HG03469 (cell line): ENCODE data around the gene STUM.
"Not testable (repeated sequence)": the region's sequence is repeated elsewhere in the genome, so short reads cannot be mapped to it uniquely, and the experiment has no call there.

Experiments
- ATAC-seq: cut with Tn5 transposase; IDR thresholded peaks from one replicate; pipeline ENCODE4 v1.9.1; 2021; ENCODE audit warnings: mild to moderate bottlenecking, moderate library complexity, moderate number of reproducible peaks; ENCODE audit not compliant: unreplicated experiment

The STUM gene, protein sequence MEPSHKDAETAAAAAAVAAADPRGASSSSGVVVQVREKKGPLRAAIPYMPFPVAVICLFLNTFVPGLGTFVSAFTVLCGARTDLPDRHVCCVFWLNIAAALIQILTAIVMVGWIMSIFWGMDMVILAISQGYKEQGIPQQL

DNA sequence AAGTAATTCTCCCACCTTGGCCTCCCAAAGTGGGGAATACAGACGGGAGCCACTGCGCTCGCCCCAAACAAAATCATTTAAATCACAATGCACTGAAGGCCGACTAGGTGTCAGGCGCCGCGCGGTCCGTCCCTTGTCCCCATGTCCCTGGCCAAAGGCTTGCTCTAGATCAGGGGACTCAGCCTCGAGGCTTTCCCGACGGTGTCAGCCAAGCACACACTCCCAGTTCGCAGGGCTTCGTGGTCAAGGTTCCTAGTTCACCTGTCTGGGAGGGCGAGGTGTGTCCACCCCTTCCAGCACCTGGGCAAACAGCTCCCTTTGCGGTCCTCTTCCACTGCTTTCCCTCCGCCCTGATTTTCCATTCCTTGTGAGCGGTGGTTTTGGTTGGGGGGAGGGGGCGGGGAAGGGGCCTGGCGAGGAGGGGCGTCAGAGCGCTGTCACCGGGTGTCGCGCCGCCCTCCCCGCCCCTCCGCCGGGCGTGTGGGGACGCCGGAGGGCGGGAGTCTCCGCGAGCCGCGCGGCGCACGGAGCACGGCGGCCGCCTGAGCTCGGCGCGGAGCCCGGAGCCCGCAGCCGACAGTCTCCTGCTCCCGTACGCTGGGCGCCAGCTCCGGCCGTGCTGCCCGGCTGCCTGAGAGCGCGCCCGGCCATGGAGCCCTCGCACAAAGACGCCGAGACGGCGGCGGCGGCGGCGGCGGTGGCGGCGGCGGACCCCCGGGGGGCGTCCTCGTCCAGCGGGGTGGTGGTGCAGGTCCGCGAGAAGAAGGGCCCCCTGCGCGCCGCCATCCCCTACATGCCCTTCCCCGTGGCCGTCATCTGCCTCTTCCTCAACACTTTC lies at the start of gene STUM:
TSS of gene STUM (plus strand) at position 509 of the 838 bp plus-strand sequence. CDS start at position 650, 141 bp downstream.
- no peak for ATAC-seq

DNA sequence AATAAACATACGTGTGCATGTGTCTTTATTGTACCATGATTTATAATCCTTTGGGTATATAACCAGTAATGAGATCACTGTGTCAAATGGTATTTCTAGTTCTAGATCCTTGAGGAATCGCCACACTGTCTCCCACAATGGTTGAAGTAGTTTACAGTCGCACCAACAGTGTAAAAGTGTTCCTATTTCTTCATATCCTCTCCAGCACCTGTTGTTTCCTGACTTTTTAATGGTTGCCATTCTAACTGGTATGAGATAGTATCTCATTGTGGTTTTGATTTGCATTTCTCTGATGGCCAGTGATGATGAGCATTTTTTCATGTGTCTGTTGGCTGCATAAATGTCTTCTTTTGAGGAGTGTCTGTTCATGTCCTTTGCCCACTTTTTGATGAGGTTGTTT lies 48.9 kb upstream of the STUM start:
- not testable (repeated sequence) for ATAC-seq

DNA sequence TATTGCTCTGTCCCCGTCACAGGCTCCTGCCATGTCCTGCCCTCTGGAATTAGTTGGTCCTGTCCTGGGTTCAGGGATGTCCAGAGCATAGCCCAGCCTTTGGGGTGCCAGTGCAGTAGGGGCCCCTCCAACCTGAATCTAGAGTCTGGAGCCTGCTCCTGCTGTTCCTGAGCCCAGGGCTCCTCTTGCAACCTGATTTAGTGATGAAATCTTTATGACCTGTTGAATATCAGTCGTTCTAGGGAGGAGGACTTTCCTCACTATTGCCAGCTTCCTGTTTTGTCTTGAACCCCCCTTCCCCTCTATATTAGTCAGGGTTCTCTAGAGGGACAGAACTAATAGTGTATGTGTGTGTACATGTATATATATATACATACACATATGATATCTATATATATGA lies 42.5 kb upstream of the STUM start:
- ATAC-seq = no peak

DNA sequence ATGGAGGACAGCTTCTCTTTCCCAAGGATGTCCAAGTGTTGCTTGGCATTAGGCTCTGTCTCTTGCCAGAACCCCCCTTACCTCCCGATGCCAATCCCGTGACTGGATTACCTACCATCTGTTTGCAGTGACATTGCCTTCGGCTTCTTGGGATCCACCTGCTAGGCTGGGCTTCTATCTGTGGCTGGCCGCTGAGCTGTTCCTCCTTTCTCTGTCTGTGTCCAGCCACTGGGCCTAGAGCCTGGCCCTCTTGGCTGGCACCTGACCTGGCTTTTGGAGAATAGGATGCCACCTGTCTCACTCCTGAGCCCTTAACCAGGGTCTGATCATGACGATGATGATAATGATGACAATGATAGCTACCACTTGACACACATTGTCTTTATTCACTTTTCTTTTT lies 41.6 kb upstream of the STUM start:
- no peak for ATAC-seq

DNA sequence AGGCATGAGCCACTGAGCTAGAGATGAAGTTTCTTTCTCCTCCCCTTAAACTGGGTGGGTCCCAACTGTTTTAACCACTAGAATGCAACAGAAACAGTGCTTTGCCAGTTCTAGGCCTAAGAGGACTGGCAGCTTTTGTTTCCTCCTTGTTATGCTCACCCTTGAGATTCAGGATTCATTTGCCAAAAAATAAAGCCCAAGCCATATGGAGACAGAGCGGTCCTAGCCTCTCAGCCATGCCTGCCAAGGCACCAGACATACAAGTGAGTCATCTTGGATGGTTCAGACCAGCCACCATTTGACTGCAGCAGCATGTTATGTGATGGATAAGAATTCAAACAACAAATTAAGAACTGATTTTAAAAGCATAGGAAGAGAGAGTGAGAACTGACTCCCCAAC lies 38.1 kb upstream of the STUM start:
- no peak for ATAC-seq

DNA sequence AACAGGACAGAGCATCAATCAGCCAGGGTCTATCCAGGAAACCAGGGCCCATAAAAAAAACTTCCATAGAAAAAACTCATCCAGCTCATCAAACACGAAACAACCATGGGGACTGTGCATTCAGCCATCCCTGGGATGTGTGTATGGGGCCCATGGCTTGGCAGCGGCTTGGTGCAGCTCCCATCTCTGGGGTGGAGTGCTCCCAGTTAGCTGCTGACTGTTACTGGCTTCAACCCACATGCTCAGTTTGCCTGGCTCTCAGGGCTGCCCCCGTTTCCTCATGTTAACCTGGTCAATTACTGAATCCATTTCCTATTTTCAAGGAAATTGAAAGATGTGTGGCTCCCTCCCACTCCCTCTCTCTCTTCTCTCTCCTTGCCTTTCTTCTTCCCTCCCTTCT lies 37.3 kb upstream of the STUM start:
- ATAC-seq = no peak

DNA sequence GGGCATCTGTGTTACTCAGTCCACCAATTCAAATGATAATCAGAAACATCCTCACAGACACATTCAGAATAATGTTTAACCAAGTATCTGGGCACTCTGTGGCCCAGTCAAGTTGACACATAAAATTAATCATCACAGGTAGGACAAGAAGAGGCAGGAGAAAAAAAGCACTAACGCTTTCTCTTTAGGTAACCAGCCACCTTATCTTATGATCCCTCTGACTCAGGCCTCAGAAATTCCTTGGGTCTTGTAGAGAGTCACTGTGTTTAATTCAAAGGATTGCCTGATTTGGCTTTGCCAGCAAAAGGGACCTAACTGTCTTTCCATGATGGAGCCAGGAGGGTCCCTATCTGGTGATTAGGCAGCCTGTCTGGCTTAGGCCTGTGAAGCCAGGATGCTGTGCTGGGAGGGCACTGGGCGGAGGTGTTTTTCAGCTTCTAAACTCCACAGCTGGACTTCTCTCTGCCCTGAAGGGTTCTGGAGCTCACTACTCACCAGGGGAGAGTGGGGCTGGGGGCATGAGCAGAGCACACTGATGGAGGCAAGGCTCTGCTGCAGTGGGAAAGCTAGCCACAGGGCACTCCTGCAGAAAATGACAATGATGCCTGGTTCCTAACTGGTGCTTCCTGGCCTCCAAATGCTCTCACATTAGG lies 36.4 kb upstream of the STUM start:
- ATAC-seq = no peak

DNA sequence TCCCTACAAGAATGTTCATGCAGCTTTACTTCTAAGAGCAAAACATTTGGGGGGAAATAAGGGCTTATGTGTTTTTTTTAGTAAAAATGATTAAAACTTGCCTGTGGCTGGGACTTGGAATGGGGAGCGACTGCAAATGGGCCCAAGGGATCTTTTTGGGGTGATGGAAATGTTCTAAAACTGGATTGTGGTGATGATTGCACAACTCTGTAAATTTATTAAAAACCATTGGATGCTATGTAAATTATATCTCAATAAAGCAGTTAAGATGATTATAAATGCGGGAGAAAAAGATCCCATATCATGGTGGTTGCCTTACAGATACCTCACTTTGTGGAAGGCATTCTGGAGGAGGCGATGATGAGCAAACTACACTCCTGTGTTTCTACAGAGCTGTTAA lies 30.2 kb upstream of the STUM start:
- ATAC-seq = no peak

DNA sequence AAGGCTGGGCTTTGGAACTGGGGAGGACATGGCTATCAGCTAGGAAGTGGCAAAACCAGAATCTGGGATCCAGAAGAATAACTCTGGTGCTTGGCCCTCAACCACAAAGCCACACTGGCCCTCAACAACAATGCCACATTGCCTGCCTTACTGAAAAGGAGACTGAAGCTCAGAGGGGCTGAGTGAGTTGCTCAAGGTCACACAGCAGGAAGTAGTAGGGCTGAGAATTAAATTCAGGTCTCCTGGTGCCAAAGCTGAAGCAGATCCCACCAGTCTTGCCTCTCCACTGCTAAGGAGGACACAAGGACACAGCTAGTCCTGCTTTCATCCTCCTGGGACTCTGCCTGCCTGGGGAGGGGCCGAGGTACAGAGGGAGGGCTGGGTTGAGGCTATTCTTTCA lies 29.4 kb upstream of the STUM start:
- ATAC-seq = no peak

DNA sequence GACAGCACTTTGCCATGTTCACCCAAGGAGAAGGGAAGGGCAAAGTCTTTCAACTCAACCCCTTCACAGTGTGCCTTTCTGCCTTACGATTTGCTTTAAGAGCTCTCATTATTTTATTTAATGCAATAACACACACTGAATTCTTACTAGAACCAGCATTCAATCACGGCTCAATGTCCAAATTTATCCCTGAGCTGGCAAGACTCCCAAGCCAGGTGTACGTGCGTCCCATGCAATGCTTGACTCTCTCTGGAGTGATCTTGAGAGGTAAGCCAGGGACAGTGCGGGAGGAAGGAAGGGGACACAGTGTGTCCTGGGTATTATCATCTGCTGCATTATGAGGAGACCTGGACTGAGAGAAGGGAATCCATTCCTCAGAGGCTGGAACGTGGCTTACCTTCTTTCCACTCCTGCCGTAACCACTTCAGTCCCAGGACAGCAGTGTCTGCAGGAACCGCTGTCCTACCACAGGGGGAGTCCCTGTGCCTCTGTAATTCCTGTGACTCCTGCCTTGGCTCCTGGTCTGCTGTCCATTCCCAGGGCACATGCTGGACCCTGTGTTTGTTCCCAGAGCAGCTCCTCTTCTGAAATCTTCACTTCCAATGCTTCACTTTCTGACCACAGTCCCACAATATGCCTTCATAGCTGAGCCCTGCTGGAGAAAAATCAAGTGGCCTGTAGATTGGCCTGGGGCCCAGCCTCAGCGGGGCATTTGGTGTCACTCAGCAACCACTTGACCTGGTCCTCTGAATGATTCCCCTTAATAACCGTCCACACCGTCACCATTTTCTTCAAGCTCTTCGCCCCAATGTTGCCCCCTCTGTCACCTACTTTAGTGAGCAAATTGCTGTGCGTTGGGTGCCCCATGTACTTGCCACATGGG lies 28.6 kb upstream of the STUM start:
- ATAC-seq = no peak

DNA sequence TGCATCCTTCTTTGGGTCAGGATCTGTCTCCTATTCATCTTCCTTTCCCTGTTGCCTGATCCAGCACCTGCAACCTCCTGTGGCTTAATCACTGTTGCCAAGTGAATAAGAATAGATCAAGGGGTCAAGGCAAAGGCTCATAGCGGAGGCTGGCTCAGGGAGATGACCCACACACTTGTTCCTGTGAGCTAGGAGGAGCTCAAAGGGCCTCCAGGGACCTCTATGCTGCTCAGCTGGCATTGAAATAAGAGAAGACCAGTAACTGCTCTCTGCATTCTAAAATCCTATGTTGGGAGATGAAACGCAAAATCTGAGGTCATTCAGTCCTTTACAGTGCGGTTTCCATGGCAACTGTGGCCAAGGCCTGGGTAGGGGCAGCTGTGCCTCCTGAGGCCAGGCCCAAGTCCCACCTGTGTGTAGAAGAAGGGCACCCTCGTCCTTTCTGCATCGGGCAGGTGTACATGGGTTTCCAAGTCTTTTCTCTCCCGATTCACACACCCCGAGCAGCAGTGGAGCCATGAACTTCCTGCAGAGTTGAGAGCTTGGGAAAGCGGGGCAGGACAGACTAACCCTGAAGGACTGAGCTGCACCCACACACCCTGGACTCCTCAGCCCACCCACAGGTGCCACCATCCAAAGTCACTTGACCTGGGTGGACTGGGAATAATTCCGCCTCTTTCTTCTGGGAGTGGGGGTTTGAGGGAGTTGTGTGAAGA lies 27.8 kb upstream of the STUM start:
- no peak for ATAC-seq

DNA sequence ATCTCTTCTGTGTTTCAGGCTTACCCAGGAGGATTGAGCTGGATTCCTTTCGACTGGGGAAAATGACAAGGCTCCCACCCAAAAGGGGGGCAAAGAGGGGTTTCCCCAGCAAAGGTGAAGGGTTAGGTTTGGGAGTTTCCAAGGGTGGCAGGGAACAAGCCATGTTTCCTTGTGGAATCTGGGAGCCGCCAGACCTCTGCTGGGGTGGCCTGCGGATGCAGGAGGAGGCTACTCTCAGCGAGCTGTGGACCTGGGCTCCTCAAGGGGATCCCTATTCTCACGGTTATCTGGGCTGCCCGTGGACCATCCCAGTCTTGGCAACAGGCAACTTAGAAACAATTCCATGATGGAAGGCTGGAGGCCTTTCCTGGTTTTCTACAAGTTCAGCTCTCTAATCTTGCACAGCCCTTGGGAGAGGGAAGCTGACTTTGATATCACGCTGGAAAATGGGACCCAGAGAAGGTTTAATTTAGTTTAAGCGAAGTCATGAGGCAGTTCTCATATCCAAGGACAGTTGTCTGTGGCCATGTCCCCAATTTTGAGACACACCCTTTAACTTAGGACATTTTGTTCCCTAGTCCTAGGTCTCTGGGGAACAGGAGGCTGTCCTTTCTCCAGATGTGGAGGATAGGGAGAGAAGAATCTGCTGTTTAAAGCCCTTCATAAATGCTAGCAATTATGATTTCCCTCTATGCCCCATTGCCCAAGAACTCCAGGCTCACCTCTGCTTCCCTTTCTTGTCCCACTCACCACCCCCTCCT lies 24.7 kb upstream of the STUM start:
- ATAC-seq = no peak

DNA sequence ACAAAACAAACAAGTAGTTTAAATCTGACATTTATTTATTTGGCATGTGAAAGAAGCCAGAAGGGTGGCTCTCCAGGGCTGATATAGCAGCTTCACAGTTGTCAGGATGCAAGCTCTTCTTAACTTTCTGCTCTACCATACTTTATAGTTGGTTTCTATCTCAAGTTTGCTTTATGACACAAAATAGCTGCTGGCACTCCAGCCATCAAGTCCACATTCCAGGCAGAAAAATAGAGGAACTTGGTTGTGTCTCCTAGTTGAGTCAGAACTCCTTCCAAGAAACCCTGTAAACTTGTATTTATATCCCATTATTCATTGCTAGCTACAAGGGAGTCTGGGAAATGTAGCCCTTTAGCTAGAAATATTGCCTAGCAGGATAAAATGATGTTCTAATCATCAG lies 24.0 kb upstream of the STUM start:
- ATAC-seq = no peak

DNA sequence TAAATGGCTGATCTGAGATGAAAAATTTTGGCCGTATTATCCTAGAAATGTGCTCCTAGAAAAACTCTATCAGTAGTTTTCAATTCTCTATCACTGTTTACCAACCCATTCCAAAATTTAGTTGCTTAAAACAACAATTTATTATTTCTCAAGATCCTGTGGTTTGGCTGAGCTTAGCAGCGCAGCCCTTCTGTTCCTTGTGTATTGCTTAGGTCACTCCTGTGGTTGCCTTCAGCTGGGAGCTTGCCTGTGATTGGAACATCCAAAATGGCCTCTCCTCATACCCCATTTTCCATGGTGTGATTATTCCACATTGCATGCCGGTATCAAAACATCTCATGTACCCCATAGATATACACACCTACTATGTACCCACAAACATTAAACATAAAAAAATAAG lies 22.8 kb upstream of the STUM start:
- ATAC-seq = no peak

DNA sequence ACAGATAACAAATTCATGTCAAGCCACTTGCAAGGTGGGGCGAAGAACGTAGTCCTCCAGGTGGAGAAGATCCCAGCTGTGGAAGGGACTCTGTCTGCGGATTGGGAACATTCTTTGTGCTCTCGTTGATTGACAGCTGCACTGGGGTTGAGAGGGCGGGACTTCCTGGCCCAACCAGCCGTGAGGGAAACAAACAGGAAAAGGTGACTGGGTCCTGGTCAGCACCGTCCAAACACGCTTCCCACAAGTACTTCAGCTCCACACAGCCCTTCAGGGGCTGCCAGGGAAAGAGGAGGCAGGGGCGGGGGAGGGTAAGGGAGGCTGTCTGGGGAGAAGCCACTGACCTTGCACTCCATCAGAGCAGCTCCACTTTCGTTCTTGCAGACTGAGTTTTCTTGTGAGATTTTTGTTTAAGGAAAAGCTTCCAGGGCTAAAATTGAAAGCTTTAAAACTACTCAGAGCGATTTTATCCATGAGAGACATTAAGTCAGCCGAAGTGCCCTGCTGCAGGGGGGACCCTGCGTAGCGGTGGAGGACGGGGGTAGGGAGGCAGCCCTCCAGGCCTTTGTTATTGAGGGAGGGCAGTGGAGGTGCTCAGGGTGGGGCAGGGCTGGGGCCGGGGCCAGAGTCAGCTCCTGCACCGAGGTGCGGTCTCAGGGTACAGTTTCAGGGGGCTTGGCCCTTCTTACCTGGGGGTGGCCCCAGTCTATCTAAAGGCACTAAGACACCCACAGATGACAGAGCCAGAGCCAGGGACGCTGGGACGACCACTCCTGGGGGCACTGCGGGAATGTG lies 21.6 kb upstream of the STUM start:
- ATAC-seq = no peak

DNA sequence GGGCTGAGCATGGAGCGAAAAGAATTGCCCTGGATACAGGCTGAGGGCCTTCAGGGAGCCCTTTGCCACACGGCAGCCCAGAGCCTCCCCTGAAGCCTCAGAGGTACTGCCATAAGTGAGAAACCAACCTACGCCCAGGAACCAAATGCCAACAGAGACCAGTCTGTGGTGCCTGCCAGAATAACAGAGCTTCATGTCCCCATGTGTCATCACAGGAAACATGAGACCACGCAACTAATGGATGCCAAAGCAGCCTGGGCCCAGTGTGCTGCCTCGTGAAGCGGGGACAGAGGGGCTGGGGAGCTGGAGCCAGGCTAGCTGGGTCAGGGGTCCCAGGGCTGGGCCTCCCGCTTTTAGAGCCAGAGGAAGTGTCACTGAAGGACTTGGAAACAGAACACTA lies 18.7 kb upstream of the STUM start:
- ATAC-seq = no peak

DNA sequence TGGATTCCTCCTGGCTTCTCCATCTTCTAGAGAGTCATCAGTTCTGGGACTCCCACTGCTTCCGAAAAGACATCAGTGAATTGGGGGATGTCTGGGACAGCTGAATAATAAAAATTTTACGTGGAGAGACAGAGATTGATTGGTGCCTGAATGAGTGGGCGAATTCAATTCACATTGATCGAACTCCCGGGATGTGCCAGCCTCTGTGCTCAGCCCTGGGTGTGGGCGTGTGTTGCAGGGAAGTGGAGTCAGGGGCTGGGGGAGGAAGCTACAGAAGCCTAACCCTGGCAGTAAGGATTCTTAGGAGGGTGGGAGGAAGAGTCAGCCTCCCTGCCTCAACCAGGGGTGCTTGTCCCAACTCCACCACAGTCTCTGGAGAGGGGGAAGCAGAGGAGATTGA lies 18.0 kb upstream of the STUM start:
- ATAC-seq = no peak

DNA sequence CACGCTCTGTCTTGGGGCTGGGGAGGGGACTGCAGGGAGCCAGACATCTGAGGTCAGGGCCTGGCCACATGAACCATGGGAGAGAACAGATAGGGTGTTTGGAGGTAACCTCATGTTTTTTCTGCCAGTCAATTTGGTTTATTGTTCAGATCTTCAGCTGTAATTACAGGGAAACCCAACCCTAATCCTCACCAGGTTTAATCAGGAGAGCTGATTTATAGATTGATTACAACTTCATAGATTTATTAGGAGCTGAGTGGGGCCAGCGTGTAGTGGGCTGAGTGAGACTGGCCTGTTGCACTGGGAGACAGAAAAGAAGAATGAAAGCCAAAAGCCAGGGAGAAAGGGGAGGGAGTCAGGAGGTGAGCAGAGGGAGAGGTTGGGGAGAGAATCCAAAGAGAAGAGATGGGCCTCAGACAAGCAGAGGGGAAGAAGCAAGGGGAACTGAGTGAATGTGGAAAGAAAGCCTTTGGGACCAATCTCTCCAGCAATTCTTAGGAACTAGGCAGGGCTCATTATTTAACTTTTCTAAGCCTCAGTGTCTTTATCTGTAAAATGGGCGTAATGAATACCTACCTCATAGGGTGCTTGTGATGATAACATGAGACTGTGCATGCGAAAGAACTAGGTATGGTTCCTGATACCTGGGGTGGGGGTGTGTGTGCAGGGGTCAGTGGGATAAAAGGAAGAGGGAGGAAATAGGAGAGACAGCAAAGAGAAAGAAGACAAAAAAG lies 17.0 kb upstream of the STUM start:
- no peak for ATAC-seq
